ENCODE data around the gene MAPK8IP2. TPM values are rescaled to one million over a fixed set of nuclear protein-coding genes. Genes with fewer than 3 reads are reported as not detected.

MAPK8IP2 gene
- total RNA-seq, 1 donor from 2014 or later: not detected

DNA sequence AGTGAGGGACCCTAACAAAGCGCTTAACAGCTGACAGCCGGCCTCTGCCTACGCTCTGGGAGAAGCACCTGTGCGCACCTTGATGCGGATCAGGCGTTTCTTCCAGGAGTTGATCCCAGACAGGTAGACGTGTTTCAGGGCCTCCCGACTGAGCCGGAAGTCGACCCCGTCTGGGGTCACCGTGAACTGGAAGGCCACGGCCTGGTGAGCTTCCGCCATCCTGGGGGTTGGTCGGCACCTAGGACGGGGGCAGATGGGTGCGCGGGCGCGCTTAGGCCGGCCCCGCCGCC, 23.0 kb upstream of the MAPK8IP2 start:
- Histone ChIP-seq H3K9me3 (ENCODE audit: low read depth) (no peaks in the 10 kb centered on the region), H4K20me1 (ENCODE audit: low read depth) (no peaks in the 10 kb centered on the region), H3K27ac (no peak overlapping the region), H3K4me1 (no peaks in the 10 kb centered on the region), H3K27me3 (no peaks in the 10 kb centered on the region), H3F3A (ENCODE audit: low read depth) (peaks cover 11% of the 10 kb centered on the region), H3K9ac (no peak overlapping the region), H3K4me3 (no peak overlapping the region), H3K36me3 (no peaks in the 10 kb centered on the region), H2AFZ (replicated peaks) (no peak overlapping the region), H3K79me2 (ENCODE audit: low read depth) (peaks cover 12% of the 10 kb centered on the region), H3K4me2 (no peak overlapping the region)
- H3K4me1 Mint-ChIP-seq: no peaks in the 10 kb centered on the region
- no peak overlapping the region for H3K4me3 Mint-ChIP-seq
- no peak for DNase-seq (ENCODE audit: low spot score)
- H3K36me3 Mint-ChIP-seq: peaks cover 5% of the 10 kb centered on the region
- no peak overlapping the region for H3K27ac Mint-ChIP-seq
- TF ChIP-seq CTCF (IDR thresholded peaks at IDR 0.05) (no peak), EZH2 (IDR thresholded peaks at IDR 0.05) (no peak), EZH2phosphoT487 (IDR thresholded peaks at IDR 0.05) (no peak)
- no peaks in the 10 kb centered on the region for H3K9me3 Mint-ChIP-seq
- H3K27me3 Mint-ChIP-seq (ENCODE audit: insufficient read depth, low read depth): peaks cover 9% of the 10 kb centered on the region

DNA sequence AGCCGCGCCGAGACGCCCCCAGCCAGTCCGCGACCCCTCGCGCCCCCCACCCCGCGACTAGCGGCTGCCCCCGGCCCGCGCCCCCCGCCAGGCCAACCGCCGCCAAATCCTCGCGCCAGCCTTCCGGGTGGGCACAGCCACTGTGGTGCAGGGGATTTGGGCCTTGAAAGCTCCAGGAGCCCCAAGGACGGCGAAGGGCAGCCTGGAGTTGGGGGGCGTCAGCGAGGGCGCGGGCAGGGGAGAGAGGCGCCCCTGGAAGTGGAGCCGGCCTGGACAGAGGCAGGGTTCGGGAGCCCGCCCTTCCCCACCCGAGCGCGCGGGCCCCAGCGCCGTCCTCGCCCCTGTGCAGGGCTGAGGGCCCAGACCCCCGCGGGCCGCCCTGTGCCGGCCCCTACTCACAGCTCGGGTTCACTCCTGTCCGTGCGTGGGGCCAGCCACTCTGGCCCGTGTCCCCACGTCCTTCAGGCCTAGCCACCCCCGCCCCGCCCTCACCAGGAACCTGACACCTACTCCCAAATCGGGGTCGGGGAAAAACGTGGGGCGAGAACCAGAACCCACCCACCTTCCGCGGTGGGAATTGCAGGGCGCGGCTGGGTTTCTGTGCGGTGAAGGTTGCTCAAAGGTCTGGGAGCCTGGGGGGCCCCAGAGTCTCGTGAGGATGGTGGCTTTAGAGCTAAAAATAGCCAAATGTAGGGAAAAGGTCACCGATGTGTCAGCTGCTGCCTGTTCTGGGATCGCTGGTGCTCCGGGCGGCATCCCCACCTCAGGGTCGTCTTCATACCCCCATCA, 22.4 kb upstream of the MAPK8IP2 start, which contains the start of gene CPT1B:
CPT1B (minus strand) TSS at position 441 of the 789 bp plus-strand sequence. CDS start 512 bp downstream, outside the sequence.
- H3K9me3 ChIP-seq (ENCODE audit: low read depth): no peaks in the 10 kb centered on the region
- TF ChIP-seq CTCF (IDR thresholded peaks at IDR 0.05): no peak
- no peak for TF ChIP-seq EZH2 (IDR thresholded peaks at IDR 0.05)
- no peak for TF ChIP-seq EZH2phosphoT487 (IDR thresholded peaks at IDR 0.05)
- H3K4me2 ChIP-seq: no peak within 1 kb of the TSS
- Mint-ChIP-seq H3K4me1 (no peaks in the 10 kb centered on the region), H3K27ac (no peak within 1 kb of the TSS), H3K36me3 (peaks cover 5% of the 10 kb centered on the region), H3K9me3 (no peaks in the 10 kb centered on the region), H3K4me3 (no peak within 1 kb of the TSS), H3K27me3 (ENCODE audit: insufficient read depth, low read depth) (peaks cover 9% of the 10 kb centered on the region)
- no peaks in the 10 kb centered on the region for H3K36me3 ChIP-seq
- no peaks in the 10 kb centered on the region for H3K27me3 ChIP-seq
- peaks cover 13% of the 10 kb centered on the region for H3F3A ChIP-seq (ENCODE audit: low read depth)
- no peak within 1 kb of the TSS for H3K4me3 ChIP-seq
- H2AFZ ChIP-seq (replicated peaks): no peak within 1 kb of the TSS
- no peak within 1 kb of the TSS for H3K27ac ChIP-seq
- H3K4me1 ChIP-seq: no peaks in the 10 kb centered on the region
- H4K20me1 ChIP-seq (ENCODE audit: low read depth): no peaks in the 10 kb centered on the region
- H3K9ac ChIP-seq: no peak within 1 kb of the TSS
- DNase-seq (ENCODE audit: low spot score): no peak
- peaks cover 12% of the 10 kb centered on the region for H3K79me2 ChIP-seq (ENCODE audit: low read depth)

DNA sequence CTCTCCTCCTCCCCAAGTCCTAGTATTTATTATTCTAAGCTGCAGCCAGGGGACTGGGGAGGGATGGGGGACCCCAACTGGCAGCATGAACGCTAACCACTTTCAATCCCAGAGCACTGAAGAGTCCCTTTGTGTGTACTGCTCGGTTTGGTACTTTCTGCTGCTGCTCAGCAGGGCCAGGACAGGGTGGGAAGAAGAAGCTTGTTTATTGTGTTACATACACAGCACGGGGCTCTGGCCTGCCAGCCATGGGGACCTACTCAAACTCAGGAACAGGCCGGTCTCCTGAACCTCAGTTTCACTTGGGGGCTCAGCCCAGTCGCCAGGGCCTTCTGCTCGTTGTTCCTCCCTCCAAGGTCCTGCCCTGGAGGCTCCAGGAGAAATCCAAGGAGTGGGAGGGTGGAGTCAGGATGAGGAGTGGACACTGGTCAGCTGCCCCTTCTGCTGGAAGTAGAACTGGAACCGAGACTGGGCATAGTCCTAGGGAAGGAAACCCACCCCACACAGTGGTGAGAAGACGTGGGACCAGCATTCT, 21.8 kb upstream of the MAPK8IP2 start:
- Mint-ChIP-seq H3K9me3 (no peaks in the 10 kb centered on the region), H3K27me3 (ENCODE audit: insufficient read depth, low read depth) (peaks cover 9% of the 10 kb centered on the region), H3K4me1 (peaks cover 6% of the 10 kb centered on the region), H3K36me3 (peaks cover 5% of the 10 kb centered on the region), H3K4me3 (no peak overlapping the region), H3K27ac (no peak overlapping the region)
- Histone ChIP-seq H3K4me3 (no peak overlapping the region), H3K4me2 (no peak overlapping the region), H3F3A (ENCODE audit: low read depth) (peaks cover 19% of the 10 kb centered on the region), H3K36me3 (no peaks in the 10 kb centered on the region), H3K4me1 (peaks cover 3% of the 10 kb centered on the region), H3K27ac (no peak overlapping the region), H2AFZ (replicated peaks) (no peak overlapping the region), H3K27me3 (no peaks in the 10 kb centered on the region), H4K20me1 (ENCODE audit: low read depth) (no peaks in the 10 kb centered on the region), H3K9ac (no peak overlapping the region), H3K9me3 (ENCODE audit: low read depth) (no peaks in the 10 kb centered on the region), H3K79me2 (ENCODE audit: low read depth) (peaks cover 12% of the 10 kb centered on the region)
- TF ChIP-seq CTCF (IDR thresholded peaks at IDR 0.05) (no peak), EZH2phosphoT487 (IDR thresholded peaks at IDR 0.05) (no peak), EZH2 (IDR thresholded peaks at IDR 0.05) (no peak)
- DNase-seq (ENCODE audit: low spot score): no peak
